ENCODE data around the gene PRRT1B.
"Not testable (repeated sequence)": the region's sequence is repeated elsewhere in the genome, so short reads cannot be mapped to it uniquely, and the experiment has no call there.

The PRRT1B gene

DNA sequence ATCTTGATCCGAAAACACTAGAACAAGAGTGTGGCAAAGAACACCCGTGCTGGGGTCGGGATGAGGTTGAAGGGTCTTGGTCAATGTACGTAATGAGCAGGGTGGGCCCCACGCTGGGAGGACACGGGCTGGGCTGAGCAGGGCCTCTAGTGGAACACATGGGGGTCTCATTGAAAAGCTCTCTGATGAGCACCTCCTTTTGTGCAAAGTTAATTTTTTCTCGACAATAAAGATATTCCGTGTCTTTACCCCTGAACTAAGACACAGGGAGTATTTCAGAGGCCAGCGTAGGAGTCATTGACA lies 22.3 kb upstream of the PRRT1B start:
- no peak for DNase-seq

DNA sequence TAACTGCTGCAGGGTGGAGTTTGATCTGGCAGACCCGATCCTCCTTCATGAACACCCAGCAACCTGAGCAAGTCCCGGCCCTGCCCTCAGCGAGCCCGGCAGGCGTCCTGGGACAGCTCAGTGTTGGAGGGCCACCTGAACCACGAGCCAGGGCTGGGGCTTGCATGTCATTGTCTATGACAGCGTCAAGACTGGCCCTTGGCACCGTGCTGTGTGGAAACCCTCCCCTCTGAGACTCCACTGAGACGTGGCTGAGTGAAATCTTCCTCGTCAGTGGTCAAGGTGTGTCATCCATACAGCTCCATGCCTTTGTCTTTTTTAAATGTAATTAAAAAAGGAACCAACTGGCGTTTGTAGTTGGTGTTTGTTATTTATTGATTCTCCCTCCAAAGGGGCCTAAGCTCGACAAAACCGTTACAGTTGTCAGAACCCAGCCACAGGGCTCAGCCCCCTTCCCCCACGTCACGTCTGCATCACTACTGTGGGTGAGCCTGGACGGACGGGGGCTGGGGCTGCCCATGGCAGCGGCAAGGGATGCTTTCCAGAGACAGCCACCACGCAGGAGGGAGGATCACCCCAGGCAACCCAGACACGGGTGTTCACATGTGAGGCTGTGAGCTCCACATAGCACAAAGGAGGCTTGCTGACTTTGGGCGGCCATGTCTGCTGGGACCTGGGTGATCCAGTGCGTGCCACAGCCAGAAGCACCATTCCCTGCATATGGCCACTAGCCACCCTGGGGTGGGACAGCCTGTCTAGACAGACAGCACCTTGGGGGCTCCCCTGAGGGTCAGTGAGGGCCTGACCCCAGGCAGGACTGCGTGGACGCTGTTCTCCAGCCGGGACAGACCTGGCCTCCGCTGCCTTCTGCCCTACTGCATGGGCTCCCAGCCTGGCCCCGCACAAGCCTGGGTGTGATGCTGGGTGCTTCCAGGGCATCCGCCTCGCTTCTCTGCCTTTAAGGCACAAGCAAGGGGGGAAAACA lies 21.6 kb upstream of the PRRT1B start:
- no peak for DNase-seq

DNA sequence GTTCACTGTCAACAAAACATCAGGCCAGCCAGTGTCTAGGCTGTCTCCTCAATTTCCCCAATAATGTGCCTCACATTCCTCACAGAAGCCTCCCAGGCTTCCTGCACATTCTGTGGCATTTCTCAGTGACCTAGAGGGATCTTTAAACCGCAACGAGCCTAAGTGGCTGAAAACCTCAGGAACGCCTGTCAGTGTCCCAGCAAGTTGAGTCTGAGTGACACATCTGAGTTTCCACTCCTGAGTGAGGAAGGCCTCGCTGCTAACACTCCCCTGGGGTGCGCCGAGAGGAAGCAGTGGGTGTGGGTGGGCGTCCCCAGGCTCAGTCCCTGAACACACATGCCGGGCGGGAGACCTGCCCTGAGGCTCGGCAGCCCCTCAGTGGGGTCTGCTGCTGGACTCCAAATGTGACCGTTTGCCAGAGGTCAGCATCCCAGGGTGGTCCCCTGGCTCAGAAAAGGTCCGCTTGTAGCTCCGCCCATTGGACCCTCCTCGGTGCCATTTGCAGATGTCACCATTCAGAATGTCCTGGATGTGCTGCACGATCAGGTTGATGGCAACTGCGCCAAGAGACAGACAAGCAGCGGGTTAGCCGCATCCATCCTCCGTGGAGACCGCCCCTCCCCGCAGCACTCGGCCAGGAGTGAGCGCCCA lies 20.5 kb upstream of the PRRT1B start:
- DNase-seq: no peak

DNA sequence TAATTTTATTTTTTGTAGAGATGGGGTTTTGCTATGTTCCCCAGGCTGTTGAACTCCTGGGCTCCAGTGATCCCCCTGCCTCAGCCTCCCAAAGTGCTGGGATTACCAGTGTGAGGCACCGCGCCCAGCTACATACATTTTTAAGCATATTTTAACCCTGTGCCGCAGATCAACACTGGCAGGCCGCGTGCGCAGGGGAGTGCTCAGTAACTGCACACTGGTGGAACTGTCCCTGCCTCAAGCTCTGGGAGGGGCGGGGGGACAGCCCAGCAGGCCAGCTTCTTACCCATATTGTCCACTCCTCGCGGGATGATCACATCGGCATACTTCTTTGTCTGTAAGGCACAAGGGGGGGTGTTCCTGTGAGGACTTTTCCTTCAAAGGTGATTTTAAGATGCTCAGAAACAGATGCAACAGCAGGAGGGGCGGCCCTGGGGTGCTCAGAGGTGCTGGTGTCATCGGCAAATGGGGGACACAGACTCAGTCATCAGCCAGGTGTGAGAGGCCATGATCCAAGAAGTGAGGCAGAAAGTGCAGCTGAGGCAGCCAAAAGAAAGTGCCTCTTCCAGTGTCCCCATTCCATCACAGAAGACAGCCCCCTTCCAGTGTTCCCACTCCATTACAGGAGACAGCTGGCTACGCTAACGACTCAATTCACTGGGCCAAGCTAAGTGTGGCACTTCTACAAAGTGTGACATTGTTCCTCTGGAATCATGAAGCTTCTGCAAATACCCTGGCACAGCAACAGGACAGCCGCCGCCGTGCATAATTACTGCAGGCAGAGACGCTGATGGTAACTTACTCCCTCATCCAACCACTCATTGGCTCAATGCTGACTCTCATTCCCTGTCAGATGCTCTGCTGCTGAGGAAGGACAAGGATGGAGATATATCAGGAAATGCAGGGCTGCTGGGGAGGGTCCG lies 19.4 kb upstream of the PRRT1B start:
- DNase-seq: no peak

DNA sequence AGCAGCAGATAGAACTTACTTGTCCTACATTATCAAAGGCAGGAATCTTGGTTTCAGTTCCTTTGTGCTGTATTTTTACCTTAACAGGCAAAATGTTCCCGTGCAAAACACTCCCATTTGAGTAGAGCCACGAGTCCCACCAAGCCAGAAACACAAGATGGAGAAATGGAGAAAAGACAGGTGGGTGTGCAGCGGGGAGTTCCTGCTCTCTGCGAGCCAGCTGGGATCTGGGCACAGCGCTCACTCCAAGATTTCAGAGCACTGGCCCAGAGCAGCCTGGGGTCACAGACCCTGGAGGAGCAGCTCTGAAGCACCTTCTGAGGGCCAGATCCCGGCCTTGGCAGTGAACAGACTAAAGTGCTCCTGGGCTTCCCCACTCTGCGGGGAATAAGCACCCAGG lies 17.1 kb upstream of the PRRT1B start:
- DNase-seq: no peak

DNA sequence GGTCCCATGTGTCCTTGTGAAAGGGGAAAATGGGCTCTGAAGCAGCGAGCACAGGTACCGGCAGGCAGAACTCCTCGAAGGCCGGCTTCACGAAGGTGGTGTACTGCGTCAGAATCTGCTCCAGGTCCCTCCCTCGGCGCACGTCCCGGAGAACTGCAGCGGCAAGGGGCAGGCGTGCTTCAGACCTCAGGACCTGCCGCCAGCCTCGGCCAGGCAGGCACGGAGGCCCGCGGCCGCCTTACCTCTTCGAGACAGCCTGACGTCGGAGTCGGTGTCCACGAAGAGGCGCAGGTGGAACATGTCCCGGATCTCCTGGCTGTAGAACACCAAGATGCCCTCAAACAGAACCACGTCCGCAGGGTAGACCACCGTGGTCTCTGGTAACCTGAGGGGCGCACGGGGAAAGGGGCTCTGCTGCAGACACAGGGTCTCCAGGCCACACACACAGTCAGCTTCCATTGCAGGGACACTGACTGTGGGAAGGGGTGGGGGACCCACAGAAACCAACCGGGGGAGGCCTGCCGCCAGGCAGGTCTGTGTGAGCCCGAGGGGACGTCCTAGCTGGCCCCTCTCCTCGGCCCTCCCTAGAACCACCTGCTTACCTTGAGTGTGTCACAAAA lies 16.3 kb upstream of the PRRT1B start:
- no peak for DNase-seq

DNA sequence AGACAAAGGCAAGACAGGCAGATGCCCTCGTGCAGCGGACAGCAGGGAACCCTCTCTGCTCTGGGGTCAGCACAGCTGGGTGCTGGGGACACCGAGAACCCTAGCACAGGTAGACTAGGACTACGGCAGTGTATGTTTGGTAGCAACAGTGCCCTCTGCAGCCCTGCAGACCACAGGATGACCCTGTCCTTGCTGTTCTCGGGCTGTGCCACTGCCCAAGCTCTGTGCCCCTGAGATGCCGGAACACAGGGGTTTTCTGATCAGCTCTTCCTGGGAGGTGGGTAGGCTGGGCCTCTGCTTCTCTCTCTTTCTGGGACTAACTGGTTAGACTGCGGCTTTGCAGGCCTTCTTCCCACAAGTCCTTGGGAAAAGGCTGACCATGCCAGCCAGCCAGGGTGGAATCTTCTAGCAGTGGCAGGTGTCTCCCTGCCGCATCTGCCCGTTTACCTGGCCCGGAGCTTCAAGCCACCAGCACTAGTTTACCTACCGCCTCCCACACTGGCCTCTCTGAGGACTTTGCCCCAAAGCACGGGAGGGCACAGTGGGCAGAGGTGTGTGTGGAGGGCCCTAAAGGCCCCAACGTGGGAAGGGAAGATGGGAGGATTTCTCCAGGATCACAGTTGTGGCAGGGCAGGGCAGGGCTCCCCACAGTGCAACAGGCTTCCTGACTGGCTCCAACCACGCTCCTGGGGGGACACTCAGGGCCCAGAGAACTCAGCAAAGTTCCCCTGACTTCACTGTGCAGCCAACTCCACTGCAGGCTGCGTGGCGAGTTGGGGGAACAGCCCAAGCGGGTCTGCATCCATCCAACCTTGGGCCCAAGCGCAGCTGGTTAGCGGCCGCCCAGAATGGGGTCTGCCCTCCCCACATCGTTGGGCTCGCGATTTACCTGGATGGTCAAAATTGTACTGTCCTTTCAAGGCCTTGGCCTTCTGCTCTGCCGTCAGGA lies 15.5 kb upstream of the PRRT1B start:
- DNase-seq: no peak

DNA sequence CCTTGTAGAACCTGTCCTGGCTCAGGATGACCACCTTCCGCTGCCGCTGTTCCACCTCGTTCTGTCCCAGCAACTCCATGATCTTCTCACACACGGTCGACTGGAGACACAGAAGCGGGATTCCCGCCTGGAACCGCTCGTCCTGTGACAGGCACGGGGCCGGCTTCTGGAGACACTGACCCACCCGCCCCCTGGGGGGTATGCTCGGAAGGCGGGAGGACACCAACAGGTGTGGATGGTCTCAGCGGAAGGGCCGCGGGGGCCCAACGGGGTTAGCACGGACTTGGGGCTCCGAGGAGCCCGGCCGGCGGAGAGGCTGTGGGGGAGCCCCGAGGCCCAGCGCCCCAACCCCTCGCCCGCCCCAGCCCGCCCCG lies 14.8 kb upstream of the PRRT1B start:
- no peak for DNase-seq

DNA sequence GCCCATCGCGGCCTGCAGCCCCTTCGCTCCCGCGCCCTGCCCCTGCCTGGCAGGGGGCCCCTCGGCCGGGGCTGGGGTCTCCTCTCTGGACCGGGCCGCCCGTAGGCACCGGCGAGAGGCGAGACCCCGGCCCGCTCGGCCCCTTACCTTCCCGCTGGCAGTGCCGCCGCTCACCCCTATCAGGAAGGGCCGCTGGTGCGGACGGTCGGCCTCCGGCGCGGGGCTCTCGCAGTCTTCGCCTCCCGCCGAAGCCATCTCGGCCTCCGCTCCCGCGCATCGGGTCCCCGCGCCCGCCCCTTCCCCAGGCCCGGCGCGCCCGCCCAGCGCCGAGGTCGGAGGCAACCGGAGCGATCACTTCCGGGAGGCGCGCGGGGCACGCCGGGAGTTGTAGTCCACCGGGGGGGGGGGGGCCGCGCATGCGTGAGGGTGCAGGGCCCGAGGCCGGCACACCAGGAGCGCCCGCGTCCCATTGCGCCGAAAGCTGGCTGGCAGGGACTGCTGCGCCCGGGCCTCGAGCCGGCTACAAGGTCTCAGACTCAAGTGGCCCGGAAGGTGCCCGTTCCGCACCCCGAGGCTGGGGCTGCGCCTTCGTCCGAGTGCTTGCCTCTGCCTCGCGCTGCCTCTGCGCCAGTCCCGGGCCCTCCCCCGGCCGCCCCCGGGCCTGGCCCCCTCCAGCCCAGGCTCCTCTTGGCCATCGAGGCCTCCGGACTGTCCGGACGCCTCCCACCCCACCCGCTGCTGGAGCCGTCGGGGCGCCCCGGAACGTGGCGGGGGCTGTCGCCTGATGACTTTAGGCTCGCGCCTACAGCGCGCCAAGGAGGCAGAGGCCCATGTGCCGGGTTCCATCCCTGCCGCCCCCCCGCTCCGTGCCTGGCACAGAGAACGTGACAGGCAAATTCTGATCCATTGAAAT lies 14.1 kb upstream of the PRRT1B start, which contains the start of gene UCK1:
Gene UCK1, minus strand, starts transcription at position 344 of the 913 bp plus-strand sequence. Its CDS starts 89 bp downstream, at position 255.
- peak; percentile 47 for DNase-seq

DNA sequence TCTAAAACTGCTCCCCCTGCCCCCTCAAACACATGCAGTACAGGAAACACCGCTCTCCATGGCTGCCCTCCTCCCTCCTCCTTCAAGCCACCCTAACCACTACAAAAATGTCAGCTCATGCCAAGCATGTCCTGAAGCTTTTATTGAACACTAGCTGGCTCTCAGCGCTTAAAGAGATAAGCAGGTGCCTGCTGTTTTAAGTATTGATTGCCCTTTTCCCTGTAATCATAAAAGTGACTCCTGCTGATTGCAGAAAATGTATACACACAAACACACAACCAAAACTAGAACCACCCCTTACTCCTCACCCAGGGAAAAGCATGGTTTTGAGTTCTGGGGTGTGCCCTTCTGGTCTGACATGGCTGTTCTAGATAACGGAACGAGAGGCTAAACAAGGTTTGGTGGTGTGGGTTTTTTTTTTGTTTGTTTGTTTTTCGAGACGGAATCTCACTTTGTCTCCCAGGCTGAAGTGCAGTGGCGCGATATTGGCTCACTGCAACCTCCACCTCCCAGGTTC lies 10.5 kb upstream of the PRRT1B start:
- no peak for DNase-seq

DNA sequence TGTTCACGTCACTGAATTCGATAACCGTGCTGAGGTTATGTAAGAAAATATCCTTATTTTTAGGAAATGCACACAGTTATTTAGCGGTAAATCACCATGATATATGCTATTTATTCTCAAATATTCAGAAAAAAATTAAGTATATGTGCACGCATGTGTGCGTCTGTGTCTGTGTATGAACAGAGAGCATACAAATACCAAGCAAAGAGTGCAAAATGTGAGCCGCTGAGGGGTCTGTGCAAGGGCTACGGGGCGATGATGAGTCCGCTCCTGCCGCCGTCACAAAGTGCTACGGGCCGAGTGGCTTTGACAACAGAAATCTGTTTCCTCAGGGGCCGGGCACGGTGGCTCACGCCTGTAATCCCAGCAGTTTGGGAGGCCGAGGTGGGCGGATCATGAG lies 7.4 kb upstream of the PRRT1B start:
- DNase-seq: no peak

DNA sequence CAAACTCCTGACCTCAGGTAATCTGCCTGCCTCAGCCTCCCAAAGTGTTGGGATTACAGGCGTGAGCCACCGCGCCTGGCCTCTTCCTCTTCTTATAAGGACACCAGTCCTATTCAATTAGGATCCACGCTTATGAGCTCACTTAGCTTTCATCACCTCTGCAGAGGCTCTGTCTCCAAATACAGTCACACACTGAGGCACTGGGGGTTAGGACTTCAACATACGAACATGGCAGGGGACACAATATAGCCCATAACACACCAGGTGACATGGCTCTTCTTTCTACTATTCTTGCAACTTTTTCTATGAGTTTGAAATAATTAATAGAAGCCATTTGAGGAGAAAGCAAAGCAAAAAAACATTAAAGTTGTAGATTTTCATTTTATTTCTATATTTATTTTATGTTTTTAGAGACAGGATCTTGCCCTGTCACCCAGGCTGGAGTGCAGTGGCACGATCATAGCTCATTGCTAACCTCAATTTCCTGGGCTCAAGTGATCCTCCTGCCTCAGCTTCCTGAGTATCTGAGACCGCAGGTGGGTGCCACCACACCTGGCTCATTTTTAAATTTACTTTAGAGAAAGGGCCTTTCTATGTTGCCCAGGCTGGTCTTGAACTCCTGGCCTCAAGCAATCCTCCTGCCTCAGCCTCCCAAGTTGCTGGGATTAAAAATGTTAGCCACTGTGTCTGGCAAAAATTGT lies 6.0 kb upstream of the PRRT1B start:
- no peak for DNase-seq

DNA sequence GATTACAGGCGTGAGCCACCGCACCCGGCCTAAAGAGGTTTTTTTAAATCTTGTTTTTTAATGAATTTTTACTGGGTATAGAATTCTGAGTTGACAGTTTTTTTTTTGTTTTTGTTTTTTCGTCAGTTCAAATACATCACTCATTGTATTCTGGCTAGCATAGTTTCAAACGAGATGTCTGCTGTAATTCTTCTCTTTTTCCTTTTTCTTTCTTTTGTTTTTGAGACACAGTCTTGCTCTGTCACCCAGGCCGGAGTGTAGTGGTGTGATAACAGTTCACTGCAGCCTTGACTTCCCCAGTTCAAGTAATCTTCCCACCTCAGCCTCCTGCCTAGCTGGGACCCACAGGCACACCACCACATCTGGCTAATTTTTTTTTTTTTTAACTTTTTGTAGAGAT lies 2.2 kb upstream of the PRRT1B start:
- DNase-seq: no peak

DNA sequence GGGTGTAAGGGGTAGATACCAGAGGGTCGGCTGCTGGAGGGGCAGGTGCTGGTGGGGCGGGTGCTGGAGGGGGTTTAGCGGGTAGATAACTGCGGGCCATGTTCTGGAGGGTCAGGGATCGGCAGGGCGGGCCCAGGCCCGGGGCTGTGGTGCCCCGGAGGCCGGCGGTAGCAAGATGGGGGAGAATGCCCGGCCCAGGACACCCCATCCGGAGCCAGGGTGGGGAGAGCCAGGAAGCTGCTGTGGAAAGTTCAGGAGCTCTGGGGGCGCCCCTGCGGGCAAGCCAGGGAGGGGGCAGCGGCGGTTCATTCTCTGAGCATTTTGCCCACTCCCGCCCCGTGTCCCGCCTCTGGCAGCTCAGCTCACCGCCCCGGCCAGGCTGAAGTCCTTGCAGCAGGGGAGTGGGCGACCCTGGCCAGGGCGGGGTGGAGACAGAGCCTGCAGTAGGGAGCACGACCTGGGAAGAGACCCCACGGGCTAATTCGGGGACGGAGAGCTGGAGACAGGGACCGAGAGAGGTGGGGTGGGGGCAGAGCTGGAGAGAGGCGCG lies 538 bp downstream of the PRRT1B start:
- DNase-seq: no peak

DNA sequence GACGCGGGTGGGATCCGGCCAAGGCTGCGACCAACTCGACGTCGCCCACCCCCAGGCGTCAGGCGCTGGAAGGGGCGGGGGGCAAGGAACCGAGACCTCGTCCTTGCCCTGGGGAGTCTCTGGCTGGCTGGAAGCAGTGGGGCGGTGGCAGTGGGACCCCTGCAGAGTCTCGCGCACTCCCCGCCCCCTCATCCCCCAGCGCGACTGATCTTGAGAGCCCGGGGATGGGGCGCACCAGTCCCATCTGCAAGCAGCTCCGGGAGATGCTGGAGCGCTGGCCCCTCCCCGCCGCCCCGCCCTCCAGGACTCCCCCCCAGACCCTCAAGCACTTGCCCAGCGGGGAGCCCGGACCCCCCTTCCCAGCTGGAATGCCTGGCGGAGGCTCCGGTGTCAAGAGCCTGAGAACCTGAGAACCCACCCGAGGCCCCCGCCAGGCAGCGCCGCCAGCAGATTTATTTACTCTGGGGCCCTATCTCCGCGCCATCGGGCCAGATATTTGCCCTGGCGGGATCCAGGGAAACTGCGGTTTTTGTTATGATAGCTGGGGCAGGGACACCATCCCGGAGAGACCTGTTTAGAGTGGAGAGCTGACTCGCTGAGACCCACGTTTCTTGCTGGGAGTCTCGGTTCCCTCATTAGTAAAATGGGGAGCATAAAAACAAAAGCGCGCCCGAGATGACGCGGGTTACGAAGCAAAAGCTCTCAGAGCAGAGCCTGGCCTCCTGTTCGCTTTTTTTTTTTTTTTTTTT lies 1.2 kb downstream of the PRRT1B start:
- no peak for DNase-seq

DNA sequence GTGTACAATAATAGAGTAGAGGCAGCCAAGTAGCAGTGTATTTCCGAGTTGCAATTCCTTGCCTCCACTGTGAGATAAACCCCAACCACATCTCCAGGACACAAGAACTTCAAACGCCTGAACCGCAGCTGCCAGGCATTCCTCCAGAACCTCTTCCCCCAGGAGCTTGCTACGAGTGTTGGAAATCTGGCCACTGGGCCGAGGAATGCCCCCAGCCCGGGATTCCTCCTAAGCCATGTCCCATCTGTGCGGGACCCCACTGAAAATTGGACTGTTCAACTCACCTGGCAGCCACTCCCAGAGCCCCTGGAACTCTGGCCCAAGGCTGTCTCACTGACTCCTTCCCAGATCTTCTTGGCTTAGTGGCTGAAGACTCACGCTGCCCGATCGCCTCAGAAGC lies 3.9 kb downstream of the PRRT1B start:
- not testable (repeated sequence) for DNase-seq

DNA sequence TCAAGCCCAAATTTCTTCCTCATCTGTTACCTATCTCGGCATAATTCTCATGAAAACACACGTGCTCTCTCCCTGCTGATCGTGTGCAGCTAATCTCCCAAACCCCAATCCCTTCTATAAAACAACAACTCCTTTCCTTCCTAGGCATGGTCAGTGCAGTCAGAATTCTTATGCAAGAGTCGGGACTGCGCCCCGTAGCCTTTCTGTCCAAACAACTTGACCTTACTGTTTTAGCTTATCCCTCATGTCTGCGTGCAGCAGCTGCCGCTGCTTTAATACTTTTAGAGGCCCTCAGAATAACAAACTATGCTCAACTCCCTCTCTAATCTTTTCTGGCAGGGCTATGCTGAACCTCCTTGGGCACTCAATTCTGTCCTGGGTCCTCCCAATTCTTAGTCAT lies 5.1 kb downstream of the PRRT1B start:
- not testable (repeated sequence) for DNase-seq

DNA sequence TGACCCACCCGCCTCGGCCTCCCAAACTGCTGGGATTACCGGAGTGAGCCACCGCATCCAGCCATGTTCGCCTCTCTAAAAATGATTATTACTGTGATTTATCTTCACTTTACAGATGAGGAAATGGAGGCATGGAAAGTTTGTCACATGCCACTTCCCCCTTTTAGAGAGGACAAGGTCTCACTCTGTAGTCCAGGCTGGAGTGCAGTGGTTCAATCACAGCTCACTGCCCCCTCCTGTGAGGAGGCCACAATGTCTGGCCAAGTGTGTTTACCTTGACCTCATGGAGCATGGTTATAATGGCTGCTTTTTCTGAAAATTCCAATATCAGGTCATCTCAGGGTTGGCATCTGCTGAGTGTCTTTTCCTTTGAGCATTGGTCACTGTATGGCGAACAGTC lies 6.7 kb downstream of the PRRT1B start:
- no peak for DNase-seq

Data from NCI-H524 treated with DMSO at 0.1 percent for 48 hours (cell line).